HEK293T (cell line): Measurements from ENCODE around the gene STARD13.

ENCODE experiments used
- CTCF ChIA-PET: fragments of 350-600 bp; formaldehyde crosslinking; extraction: SDS; loops from one replicate; lab custom pipeline; 2021; ENCODE audit warnings: antibody characterized with exemption, inconsistent platforms; lab: Yijun Ruan, JAX
- POLR2A ChIA-PET: fragments of 350-600 bp; formaldehyde crosslinking; extraction: SDS; loops from one replicate; lab custom pipeline; 2020; ENCODE audit warnings: antibody characterized with exemption, inconsistent platforms; lab: Yijun Ruan, JAX
- DNase-seq: peaks from one replicate; pipeline ENCODE4 v3.0.0; 2012; ENCODE audit warnings: mixed read lengths; ENCODE audit errors: extremely low spot score
- ARNT ChIP-seq: fragments of 450-650 bp; IDR thresholded peaks from 2 replicates; pipeline ENCODE4 v1.6.1; 2017; ENCODE audit warnings: mild to moderate bottlenecking
- BHLHE40 ChIP-seq: fragments of 450-650 bp; IDR thresholded peaks from 2 replicates; pipeline ENCODE4 v1.6.1; 2016; ENCODE audit warnings: mild to moderate bottlenecking, moderate library complexity, borderline replicate concordance
- CTBP1 ChIP-seq: fragments of 450-650 bp; IDR thresholded peaks from 2 replicates; pipeline ENCODE4 v1.6.1; 2016; ENCODE audit warnings: borderline replicate concordance
- ELF4 ChIP-seq: fragments of 450-650 bp; IDR thresholded peaks from 2 replicates; pipeline ENCODE4 v1.6.1; 2017; ENCODE audit warnings: antibody characterized with exemption
- FOXA1 ChIP-seq: fragments of 450-650 bp; IDR thresholded peaks from 2 replicates; pipeline ENCODE4 v1.6.1; 2016; ENCODE audit warnings: mild to moderate bottlenecking
- FOXK2 ChIP-seq: fragments of 450-650 bp; IDR thresholded peaks from 2 replicates; pipeline ENCODE4 v1.6.1; 2016; ENCODE audit warnings: mild to moderate bottlenecking
- FOXM1 ChIP-seq: fragments of 450-650 bp; IDR thresholded peaks from 2 replicates; pipeline ENCODE4 v1.6.1; 2017; ENCODE audit warnings: mild to moderate bottlenecking, borderline replicate concordance
- HDGF ChIP-seq: fragments of 450-650 bp; IDR thresholded peaks from 2 replicates; pipeline ENCODE4 v1.6.1; 2017; ENCODE audit warnings: antibody characterized with exemption, borderline replicate concordance
- L3MBTL2 ChIP-seq: fragments of 450-650 bp; conservative IDR thresholded peaks from 2 replicates; pipeline ENCODE4 v1.6.1; 2016; ENCODE audit warnings: mild to moderate bottlenecking
- LEF1 ChIP-seq: fragments of 450-650 bp; IDR thresholded peaks from 2 replicates; pipeline ENCODE4 v1.6.1; 2017; ENCODE audit warnings: mild to moderate bottlenecking, borderline replicate concordance
- NFRKB ChIP-seq: fragments of 450-650 bp; IDR thresholded peaks from 2 replicates; pipeline ENCODE4 v1.6.1; 2016; ENCODE audit warnings: mild to moderate bottlenecking, moderate library complexity
- PKNOX1 ChIP-seq: fragments of 450-650 bp; IDR thresholded peaks from 2 replicates; pipeline ENCODE4 v1.6.1; 2016
- SP1 ChIP-seq: fragments of 450-650 bp; IDR thresholded peaks from 2 replicates; pipeline ENCODE4 v1.6.1; 2017
- SUZ12 ChIP-seq: fragments of 450-650 bp; IDR thresholded peaks from 2 replicates; pipeline ENCODE4 v1.6.1; 2016; ENCODE audit warnings: mild to moderate bottlenecking
- TARDBP ChIP-seq: fragments of 450-650 bp; IDR thresholded peaks from 2 replicates; pipeline ENCODE4 v1.6.1; 2016
- ZNF384 ChIP-seq: fragments of 450-650 bp; IDR thresholded peaks from 2 replicates; pipeline ENCODE4 v1.6.1; 2016

Gene STARD13

GRCh38 chr13:33137721-33138120 is 147.8 kb downstream of the STARD13 start:
- DNase-seq, result no peak
- TF ChIP-seq ELF4, result no peak
- no peak for TF ChIP-seq L3MBTL2
- TF ChIP-seq SP1, result no peak
- no peak for TF ChIP-seq FOXM1
- TF ChIP-seq TARDBP, result no peak
- TF ChIP-seq LEF1, result no peak
- no peak for TF ChIP-seq ZNF384
- no peak for TF ChIP-seq PKNOX1
- no peak for TF ChIP-seq SUZ12
- no peak for TF ChIP-seq HDGF
- no peak for TF ChIP-seq FOXA1
- ChIA-PET POLR2A (no interaction called here), CTCF (no interaction called here)

DNA sequence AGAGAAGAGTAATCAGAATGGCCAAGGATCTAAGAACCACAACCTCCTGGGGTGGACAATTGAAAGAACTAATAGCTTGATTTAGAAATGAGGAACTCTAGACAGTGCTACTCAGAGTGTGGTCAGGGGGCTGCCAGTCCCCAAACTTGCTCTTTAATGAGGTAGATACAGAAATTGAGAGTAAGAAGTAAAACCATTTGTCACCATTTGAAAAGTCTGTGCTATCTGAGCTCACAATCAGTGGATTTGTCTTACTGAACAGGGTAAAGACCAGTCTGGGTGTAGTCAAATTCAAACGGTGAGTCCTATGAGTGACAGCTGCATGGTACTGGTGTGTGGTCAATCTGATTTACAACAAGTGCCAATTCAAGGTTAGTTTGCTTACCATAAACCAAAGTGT is 150.5 kb downstream of the STARD13 start:
- no peak for DNase-seq

GRCh38 chr13:33134213-33134612 is 151.3 kb downstream of the STARD13 start:
- CTCF ChIA-PET, result no interaction called here
- POLR2A ChIA-PET, result interaction anchor here (0.5 kb wide), 1 partner anchor 482 kb away, joined by 3 read pairs; no protein-coding TSS in a partner anchor
- TF ChIP-seq ELF4 (no peak), TARDBP (no peak), LEF1 (no peak), L3MBTL2 (no peak), SP1 (no peak), SUZ12 (no peak), BHLHE40 (no peak), FOXM1 (no peak), FOXA1 (no peak), PKNOX1 (no peak), FOXK2 (no peak), CTBP1 (no peak), NFRKB (no peak), ZNF384 (no peak), ARNT (no peak), HDGF (no peak)
- DNase-seq, result no peak

More for the DNA sequence above, 150.5 kb downstream of the STARD13 start:
- TF ChIP-seq PKNOX1, result no peak
- no peak for TF ChIP-seq ZNF384
- no peak for TF ChIP-seq L3MBTL2
- no peak for TF ChIP-seq FOXM1
- TF ChIP-seq BHLHE40, result no peak
- TF ChIP-seq SUZ12, result no peak
- no peak for TF ChIP-seq ARNT
- no peak for TF ChIP-seq LEF1
- no peak for TF ChIP-seq CTBP1
- no peak for TF ChIP-seq ELF4
- TF ChIP-seq FOXA1, result no peak
- TF ChIP-seq FOXK2, result no peak
- no peak for TF ChIP-seq TARDBP
- no peak for TF ChIP-seq SP1
- no peak for TF ChIP-seq NFRKB
- TF ChIP-seq HDGF, result no peak
- ChIA-PET POLR2A (no interaction called here), CTCF (no interaction called here)

- ChIA-PET POLR2A (no interaction called here), CTCF (no interaction called here)
- TF ChIP-seq BHLHE40 (no peak), ARNT (no peak), ELF4 (no peak), LEF1 (no peak), L3MBTL2 (no peak), TARDBP (no peak), HDGF (no peak), SP1 (no peak), NFRKB (no peak), CTBP1 (no peak), SUZ12 (no peak), FOXM1 (no peak), FOXA1 (no peak), FOXK2 (no peak)
- no peak for DNase-seq
Observed at GRCh38 chr13:33132644-33133440, 152.7 kb downstream of the STARD13 start.

- ChIA-PET POLR2A (no interaction called here), CTCF (no interaction called here)
- no peak for DNase-seq
- TF ChIP-seq LEF1, result no peak
- no peak for TF ChIP-seq SP1
- no peak for TF ChIP-seq PKNOX1
- no peak for TF ChIP-seq L3MBTL2
- TF ChIP-seq ELF4, result no peak
- no peak for TF ChIP-seq SUZ12
- no peak for TF ChIP-seq ZNF384
- TF ChIP-seq BHLHE40, result no peak
- TF ChIP-seq CTBP1, result no peak
- TF ChIP-seq NFRKB, result no peak
- no peak for TF ChIP-seq FOXA1
- TF ChIP-seq FOXK2, result no peak
- no peak for TF ChIP-seq TARDBP
- no peak for TF ChIP-seq HDGF
- TF ChIP-seq FOXM1, result no peak
- no peak for TF ChIP-seq ARNT
Observed at GRCh38 chr13:33129886-33130285, 155.7 kb downstream of the STARD13 start.
